Keratinocyte (primary cell): ENCODE measurements around the gene TRAF3IP1. TPM values are rescaled to one million over a fixed set of nuclear protein-coding genes. Genes with fewer than 3 reads are reported as not detected.

Experiments
- DNase-seq: peaks from one replicate; pipeline ENCODE4 v3.0.0-alpha.2; 2011; ENCODE audit warnings: low read depth, missing footprints, low spot score
- FAIRE-seq: peaks from 2 replicates; lab custom pipeline; 2011; peaks lifted over from hg19 to GRCh38; lab: Jason Lieb, UNC
- H2AFZ ChIP-seq: 2 replicates; pipeline ENCODE4 v1.6.0; 2012; ENCODE audit warnings: low read length, control low read depth, inconsistent platforms; ENCODE audit not compliant: control insufficient read depth
- H3K27ac ChIP-seq: 2 replicates; pipeline ENCODE4 v1.5.1; 2011; ENCODE audit warnings: low read length; ENCODE audit not compliant: control insufficient read depth, insufficient read depth
- H3K27me3 ChIP-seq: 3 replicates; pipeline ENCODE4 v1.6.0; 2011; ENCODE audit warnings: low read length; ENCODE audit not compliant: control insufficient read depth, insufficient read depth; ENCODE audit errors: extremely low read depth
- H3K36me3 ChIP-seq, 2 experiments: 2 replicates in 1 of 2; 3 replicates in 1 of 2; pipeline ENCODE4 v1.5.1; 2011; ENCODE audit warnings: low read length in 2 of 2, mild to moderate bottlenecking in 1 of 2; ENCODE audit not compliant: control insufficient read depth in 2 of 2, insufficient read depth in 2 of 2; ENCODE audit errors: extremely low read depth in 1 of 2
- H3K4me1 ChIP-seq: 3 replicates; pipeline ENCODE4 v1.5.1; 2011; ENCODE audit warnings: low read length; ENCODE audit not compliant: control insufficient read depth, insufficient read depth; ENCODE audit errors: extremely low read depth
- H3K4me2 ChIP-seq: 3 replicates; pipeline ENCODE4 v1.6.0; 2011; ENCODE audit warnings: low read depth, low read length; ENCODE audit not compliant: control insufficient read depth, insufficient read depth; ENCODE audit errors: extremely low read depth
- H3K4me3 ChIP-seq, 3 experiments: fragments of 200-600 bp in 1 of 3; sonication (generic) in 1 of 3; 2 replicates in 2 of 3; 3 replicates in 1 of 3; pipeline ENCODE4 v1.5.1; 2011 to 2016; ENCODE audit warnings: low read length in 3 of 3, mild to moderate bottlenecking in 3 of 3, control low read depth in 2 of 3, inconsistent platforms in 1 of 3, low read depth in 1 of 3, mixed read lengths in 1 of 3, mixed run types in 1 of 3, moderate library complexity in 1 of 3; ENCODE audit not compliant: control insufficient read depth in 2 of 3, insufficient read depth in 2 of 3; ENCODE audit errors: extremely low read depth in 1 of 3
- H3K79me2 ChIP-seq: 2 replicates; pipeline ENCODE4 v1.6.0; 2012; ENCODE audit warnings: low read length; ENCODE audit not compliant: control insufficient read depth, insufficient read depth
- H3K9ac ChIP-seq: 3 replicates; pipeline ENCODE4 v1.6.0; 2011; ENCODE audit warnings: low read length; ENCODE audit not compliant: control insufficient read depth, insufficient read depth; ENCODE audit errors: extremely low read depth
- H3K9me1 ChIP-seq: 3 replicates; pipeline ENCODE4 v1.6.0; 2011; ENCODE audit warnings: low read length; ENCODE audit not compliant: control insufficient read depth, insufficient read depth; ENCODE audit errors: extremely low read depth
- H3K9me3 ChIP-seq: 2 replicates; pipeline ENCODE4 v1.5.1; 2012; ENCODE audit warnings: low read depth, low read length; ENCODE audit not compliant: control insufficient read depth
- H4K20me1 ChIP-seq: 3 replicates; pipeline ENCODE4 v1.6.0; 2011; ENCODE audit warnings: low read length; ENCODE audit not compliant: control insufficient read depth, insufficient read depth; ENCODE audit errors: extremely low read depth
- CTCF ChIP-seq, 3 experiments: IDR thresholded peaks in 1 of 3; conservative IDR thresholded peaks in 1 of 3; optimal IDR thresholded peaks in 1 of 3; 2 replicates in 2 of 3; 3 replicates in 1 of 3; pipeline versions ENCODE3 to v1.5.1; 2011; ENCODE audit warnings: low read length in 3 of 3, mild to moderate bottlenecking in 3 of 3, moderate library complexity in 2 of 3, control low read depth in 1 of 3, inconsistent platforms in 1 of 3; ENCODE audit not compliant: insufficient read depth in 2 of 3; ENCODE audit errors: extremely low read depth in 1 of 3
- EZH2 ChIP-seq: IDR thresholded peaks from one replicate; pipeline ENCODE4 v1.6.1; 2012; ENCODE audit warnings: inconsistent platforms, mild to moderate bottlenecking, low read length, moderate library complexity
- dilution Hi-C: fragments of 300-500 bp; cut with MboI; formaldehyde crosslinking; loops from one replicate; pipeline ENCODE4 v1.7.0; 2020; ENCODE audit warnings: low sequenced_read_pairs; ENCODE audit not compliant: extremely low pct_ligation_motif_present
- polyA plus RNA-seq, 5 experiments: library from polyadenylated mRNA; depleted of rRNA in 3 of 5; stranded (reverse) in 3 of 5; stranded (forward) in 1 of 5; unstranded in 1 of 5; fragments of >200 nt; gene quantifications; 1 replicate in 1 of 5; 2 replicates in 3 of 5; 3 replicates in 1 of 5; pipeline versions ENCODE4 v1.2.1 to v1.2.3, GENCODE V29; 2011 to 2012; ENCODE audit warnings: missing spikeins in 2 of 5, low read depth in 1 of 5, low replicate concordance in 1 of 5

Gene TRAF3IP1
- polyA plus RNA-seq, 1 donor (not counting 4 experiments of a cell fraction or from before 2014, with no cell fraction given) = 7.0 TPM

DNA sequence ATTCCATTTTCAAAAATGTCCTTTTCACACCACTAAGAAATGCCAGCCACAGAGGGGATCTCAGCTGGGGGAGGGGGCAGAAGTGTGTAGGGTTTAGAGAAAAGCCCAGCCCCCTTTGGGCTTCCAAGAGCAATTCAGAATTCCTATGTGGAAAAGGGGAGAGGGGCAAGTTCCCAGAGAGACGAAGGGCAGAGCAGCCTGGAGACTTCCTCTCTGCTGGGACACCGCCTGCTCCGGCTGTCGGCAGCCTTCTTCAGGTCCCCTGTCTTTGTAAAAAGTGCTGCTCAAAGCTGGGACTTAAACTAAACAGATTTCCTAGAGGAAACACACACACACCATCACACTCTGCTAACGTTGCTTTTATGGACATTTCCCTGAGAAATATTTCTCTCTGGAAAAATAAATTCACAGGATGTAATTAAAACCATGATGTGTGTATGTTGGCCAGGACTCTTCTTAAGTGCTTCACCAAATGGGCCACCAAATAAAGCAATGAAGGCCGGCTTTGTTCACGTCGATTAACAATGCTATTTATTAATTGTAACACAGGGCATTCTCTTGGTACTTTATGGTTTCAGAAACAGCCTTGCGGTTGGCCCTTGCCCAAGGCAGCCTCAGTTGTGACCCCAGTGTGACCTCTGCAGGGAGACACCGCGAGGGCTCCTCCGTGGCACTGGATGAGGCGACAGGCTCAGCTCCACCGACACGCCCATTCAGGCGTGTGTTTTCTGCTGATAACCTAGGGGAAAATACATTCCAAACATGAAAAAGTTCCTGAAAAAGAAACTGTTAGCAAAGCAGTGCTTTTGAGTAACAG lies 100.8 kb downstream of the TRAF3IP1 start:
- no peaks in the 10 kb centered on the region for H3K9me3 ChIP-seq
- TF ChIP-seq CTCF (optimal IDR thresholded peaks at IDR 0.05 in 1 of 3, IDR thresholded peaks at IDR 0.05 in 1 of 3, conservative IDR thresholded peaks at IDR 0.05 in 1 of 3; ENCODE audit: extremely low read depth in 1 of 3, insufficient read depth in 2 of 3, low read length in 3 of 3) (no peak), EZH2 (no peak)
- no peaks in the 10 kb centered on the region for H3K27me3 ChIP-seq
- H4K20me1 ChIP-seq = no peaks in the 10 kb centered on the region
- DNase-seq (no peak), FAIRE-seq (no peak)
- H3K79me2 ChIP-seq = no peaks in the 10 kb centered on the region
- no peaks in the 10 kb centered on the region for H3K36me3 ChIP-seq
- H3K4me1 ChIP-seq = peaks cover 9% of the 10 kb centered on the region
- no peaks in the 10 kb centered on the region for H3K9me1 ChIP-seq
- dilution Hi-C loops = no loop called here
- no peak overlapping the region for H2AFZ ChIP-seq
- no peak overlapping the region for H3K9ac ChIP-seq
- H3K4me3 ChIP-seq = no peak overlapping the region
- no peak overlapping the region for H3K4me2 ChIP-seq
- no peak overlapping the region for H3K27ac ChIP-seq

- no peak for TF ChIP-seq CTCF (optimal IDR thresholded peaks at IDR 0.05 in 1 of 3, IDR thresholded peaks at IDR 0.05 in 1 of 3, conservative IDR thresholded peaks at IDR 0.05 in 1 of 3; ENCODE audit: extremely low read depth in 1 of 3, insufficient read depth in 2 of 3, low read length in 3 of 3)
- TF ChIP-seq EZH2 = no peak
- no peak overlapping the region for H2AFZ ChIP-seq
- H3K27me3 ChIP-seq = no peaks in the 10 kb centered on the region
- no peak overlapping the region for H3K9ac ChIP-seq
- peaks cover 11% of the 10 kb centered on the region for H3K4me1 ChIP-seq
- FAIRE-seq (no peak), DNase-seq (no peak)
- no peaks in the 10 kb centered on the region for H3K79me2 ChIP-seq
- no peaks in the 10 kb centered on the region for H4K20me1 ChIP-seq
- dilution Hi-C loops = no loop called here
- H3K9me3 ChIP-seq = no peaks in the 10 kb centered on the region
- H3K4me3 ChIP-seq = no peak overlapping the region
- no peak overlapping the region for H3K27ac ChIP-seq
- no peaks in the 10 kb centered on the region for H3K9me1 ChIP-seq
- no peaks in the 10 kb centered on the region for H3K36me3 ChIP-seq
- no peak overlapping the region for H3K4me2 ChIP-seq
Measured at GRCh38 chr2:238421695-238422035, 101.3 kb downstream of the TRAF3IP1 start.
